CD4-positive, CD25-positive, alpha-beta regulatory T cell (primary cell): ENCODE results near the gene PTAFR. TPM values are rescaled to one million over a fixed set of nuclear protein-coding genes. Genes with fewer than 3 reads are reported as not detected.

Experiments used
- ATAC-seq, 2 donors: fragments of 150-1000 bp; cut with Tn5 transposase; one replicate each; pipeline ENCODE4 v1.10.0; 2021; ENCODE audit warnings: low read depth in 2 of 2, moderate number of reproducible peaks in 2 of 2, moderate library complexity in 1 of 2
- DNase-seq, 3 donors: peaks; one replicate each; pipeline versions ENCODE4 v3.0.0 to v3.0.0-alpha.2; 2012 to 2022; ENCODE audit warnings: mixed read lengths in 1 of 3
- H3K27ac ChIP-seq: one replicate; pipeline ENCODE4 v1.7.0; 2013; ENCODE audit warnings: mild to moderate bottlenecking, low read length; ENCODE audit not compliant: insufficient read depth, poor library complexity, severe bottlenecking
- H3K27me3 ChIP-seq: one replicate; pipeline ENCODE4 v1.7.0; 2013; ENCODE audit warnings: low read length; ENCODE audit not compliant: control insufficient read depth, insufficient read depth
- H3K36me3 ChIP-seq: one replicate; pipeline ENCODE4 v1.7.0; 2013; ENCODE audit warnings: mild to moderate bottlenecking, low read length, moderate library complexity; ENCODE audit not compliant: control insufficient read depth, insufficient read depth
- H3K4me1 ChIP-seq: 2 replicates; pipeline ENCODE4 v1.7.0; 2013; ENCODE audit warnings: mild to moderate bottlenecking, low read length; ENCODE audit not compliant: insufficient read depth, control insufficient read depth, poor library complexity, severe bottlenecking
- H3K4me3 ChIP-seq: one replicate; pipeline ENCODE4 v1.7.0; 2013; ENCODE audit warnings: low read depth, mild to moderate bottlenecking, low read length, moderate library complexity
- H3K9me3 ChIP-seq, 2 experiments: 1 replicate in 1 of 2; 2 replicates in 1 of 2; pipeline ENCODE4 v1.7.0; 2013; ENCODE audit warnings: low read length in 2 of 2, mild to moderate bottlenecking in 1 of 2, moderate library complexity in 1 of 2; ENCODE audit not compliant: control insufficient read depth in 2 of 2
- H3K27ac Mint-ChIP-seq, 3 donors: one replicate each; pipeline ENCODE4 v1.8.0; 2020 to 2022; ENCODE audit warnings: mild to moderate bottlenecking in 3 of 3, mixed read lengths in 3 of 3, moderate library complexity in 2 of 3
- H3K27me3 Mint-ChIP-seq: one replicate; pipeline ENCODE4 v1.8.0; 2022; ENCODE audit warnings: mild to moderate bottlenecking, mixed read lengths
- H3K36me3 Mint-ChIP-seq: one replicate; pipeline ENCODE4 v1.8.0; 2020; ENCODE audit warnings: mixed read lengths
- H3K4me1 Mint-ChIP-seq, 4 donors: one replicate each; pipeline ENCODE4 v1.8.0; 2020 to 2022; ENCODE audit warnings: mixed read lengths in 4 of 4, mild to moderate bottlenecking in 1 of 4
- H3K4me3 Mint-ChIP-seq, 4 donors: one replicate each; pipeline ENCODE4 v1.8.0; 2020 to 2022; ENCODE audit warnings: mild to moderate bottlenecking in 4 of 4, mixed read lengths in 4 of 4, moderate library complexity in 3 of 4
- H3K9me3 Mint-ChIP-seq, 7 donors: one replicate each; pipeline ENCODE4 v1.8.0; 2020 to 2022; ENCODE audit warnings: mixed read lengths in 7 of 7, mild to moderate bottlenecking in 3 of 7, moderate library complexity in 2 of 7
- polyA plus RNA-seq, 4 donors: library from polyadenylated mRNA; unstranded; fragments of 300-500 nt; fragmentation: Illumina TruSeq; gene quantifications; one replicate each; pipeline ENCODE4 v1.2.3, GENCODE V29; 2021
- total RNA-seq: library from RNA; stranded (reverse); gene quantifications from one replicate; pipeline ENCODE4 v1.2.3, GENCODE V29; 2022

PTAFR gene
- total and polyA plus RNA-seq, 5 donors from 2014 or later = 0.15 to 0.84 (median 0.50) TPM

DNA sequence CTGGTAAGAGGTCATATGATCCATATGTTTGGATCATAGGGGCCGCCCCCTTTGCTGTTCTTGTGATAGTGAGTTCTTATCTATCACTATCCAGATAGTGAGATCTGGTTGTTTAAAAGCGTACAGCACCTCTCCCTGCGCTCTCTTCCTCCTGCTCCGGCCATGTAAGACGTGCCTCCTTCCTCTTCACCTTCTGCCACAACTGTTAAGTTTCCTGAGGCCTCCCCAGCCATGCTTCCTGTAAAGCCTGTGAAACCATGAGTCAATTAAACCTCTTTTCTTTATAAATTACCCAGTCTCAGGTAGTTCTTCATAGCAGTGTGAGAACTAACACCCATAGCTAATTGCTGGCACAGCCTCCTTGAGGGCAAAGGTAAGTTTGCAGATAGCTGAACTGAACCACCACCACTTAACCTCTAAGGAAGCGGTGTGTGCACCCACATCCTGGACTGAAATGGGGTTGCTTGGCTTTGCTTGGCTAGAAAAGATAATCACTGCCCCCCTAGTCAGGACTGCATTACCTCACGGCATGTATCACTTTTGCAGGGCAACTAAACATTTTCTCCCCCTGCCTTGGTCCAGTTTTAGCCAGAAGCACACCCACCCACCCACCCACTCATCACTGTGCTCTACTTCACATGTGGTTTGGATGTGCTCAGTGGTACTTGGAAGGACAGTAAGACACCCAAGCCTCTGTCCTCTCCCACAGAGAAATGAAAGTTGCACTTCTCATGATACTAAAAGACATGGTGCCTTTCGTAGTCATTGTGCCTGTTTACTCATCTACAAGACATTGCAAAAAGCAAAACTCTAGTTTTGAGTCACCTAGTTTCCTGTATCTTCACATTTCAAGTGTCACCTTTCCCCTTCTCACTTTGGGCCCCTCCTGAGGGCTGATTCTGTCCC lies 23.1 kb upstream of the PTAFR start:
- Histone ChIP-seq H3K4me3 (peak overlapping the region; percentile 69), H3K27me3 (no peaks in the 10 kb centered on the region), H3K9me3 (peaks cover 0 to 2% of the 10 kb centered on the region in 2 experiments), H3K4me1 (peaks cover 33% of the 10 kb centered on the region), H3K27ac (peak overlapping the region; percentile 66), H3K36me3 (peaks cover 36% of the 10 kb centered on the region)
- Mint-ChIP-seq H3K27me3 (peaks cover 5% of the 10 kb centered on the region), H3K36me3 (peaks cover 45% of the 10 kb centered on the region), H3K27ac (peak overlapping the region; percentile 86 to 99 (median 93)), H3K4me1 (peaks cover 15 to 39% (median 33%) of the 10 kb centered on the region in 4 donors), H3K4me3 (peak overlapping the region; percentile 46 to 87 (median 83)), H3K9me3 (peaks cover 0 to 4% (median 3%) of the 10 kb centered on the region in 7 donors)
- ATAC-seq = peak; percentile 93 to 95
- peak; percentile 37 to 94 (median 82) for DNase-seq

DNA sequence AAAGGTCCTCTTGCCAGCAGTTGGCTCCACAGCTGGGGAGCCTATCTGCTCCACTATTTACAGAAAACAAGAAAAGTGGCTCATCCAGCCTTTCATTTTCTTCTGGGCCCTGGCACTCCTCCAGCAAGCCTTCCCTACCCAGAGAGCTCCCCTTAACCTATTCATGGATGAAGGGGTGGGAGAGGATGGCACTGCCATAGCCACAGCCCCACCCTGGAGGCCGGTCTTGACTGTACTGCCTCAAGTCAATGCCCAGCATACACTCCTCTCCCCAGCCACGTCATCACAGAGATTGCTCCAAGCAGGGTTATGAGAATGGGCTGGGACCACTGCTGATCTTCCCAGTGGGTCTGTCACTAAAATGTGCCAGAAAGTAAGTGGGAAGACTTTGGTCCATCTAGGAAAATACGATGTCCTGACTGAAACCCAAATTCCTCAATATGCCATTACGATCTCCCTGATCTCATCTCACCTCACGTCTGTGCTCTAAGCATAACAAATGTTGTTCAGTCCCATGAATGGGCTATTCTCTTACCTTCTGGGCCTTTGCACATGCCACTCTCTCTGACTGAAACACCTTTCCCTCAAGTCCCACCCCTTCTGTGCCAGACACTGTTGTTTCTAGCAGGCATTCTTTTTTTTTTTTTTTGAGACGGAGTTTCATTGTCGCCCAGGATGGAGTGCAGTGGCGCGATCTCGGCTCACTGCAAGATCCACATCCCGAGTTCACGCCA lies 21.4 kb upstream of the PTAFR start:
- Mint-ChIP-seq H3K27ac (peak overlapping the region in 2 of 3 donors; percentile 52 to 87), H3K36me3 (peaks cover 36% of the 10 kb centered on the region), H3K27me3 (peaks cover 5% of the 10 kb centered on the region), H3K4me3 (peak overlapping the region in 1 of 4 donors; percentile 68), H3K9me3 (peaks cover 0 to 4% (median 3%) of the 10 kb centered on the region in 7 donors), H3K4me1 (peaks cover 10 to 42% (median 34%) of the 10 kb centered on the region in 4 donors)
- no peaks in the 10 kb centered on the region for H3K27me3 ChIP-seq
- ATAC-seq = no peak
- no peak overlapping the region for H3K27ac ChIP-seq
- no peak overlapping the region for H3K4me3 ChIP-seq
- no peak for DNase-seq
- peaks cover 18% of the 10 kb centered on the region for H3K36me3 ChIP-seq
- peaks cover 0 to 2% of the 10 kb centered on the region in 2 experiments for H3K9me3 ChIP-seq
- peaks cover 33% of the 10 kb centered on the region for H3K4me1 ChIP-seq

DNA sequence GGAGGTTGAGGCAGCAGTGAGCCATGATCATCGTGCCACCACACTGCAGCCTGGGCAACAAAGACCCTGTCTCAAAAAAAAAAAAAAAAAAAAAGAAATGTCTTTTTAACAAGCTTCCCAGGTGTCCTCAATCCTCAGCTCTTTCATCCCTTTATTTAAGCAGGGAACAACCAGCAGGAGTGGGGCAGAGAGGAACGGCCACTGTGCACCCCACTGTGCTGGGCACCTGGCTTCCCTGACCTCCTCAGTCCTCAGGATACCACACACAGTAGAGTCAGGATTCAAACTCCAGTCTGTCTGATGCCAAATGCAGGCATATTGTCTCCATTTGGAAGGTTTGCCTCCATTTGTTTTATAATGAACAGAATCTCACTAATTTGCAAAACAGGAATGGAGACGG lies 19.8 kb upstream of the PTAFR start:
- Histone ChIP-seq H3K4me3 (no peak overlapping the region), H3K9me3 (peaks cover 0 to 2% of the 10 kb centered on the region in 2 experiments), H3K27ac (no peak overlapping the region), H3K4me1 (peaks cover 33% of the 10 kb centered on the region), H3K36me3 (peaks cover 14% of the 10 kb centered on the region), H3K27me3 (no peaks in the 10 kb centered on the region)
- no peak overlapping the region for H3K4me3 Mint-ChIP-seq
- no peak for ATAC-seq
- no peak overlapping the region for H3K27ac Mint-ChIP-seq
- H3K36me3 Mint-ChIP-seq = peaks cover 34% of the 10 kb centered on the region
- H3K4me1 Mint-ChIP-seq = peaks cover 10 to 43% (median 34%) of the 10 kb centered on the region in 4 donors
- peaks cover 5% of the 10 kb centered on the region for H3K27me3 Mint-ChIP-seq
- no peak for DNase-seq
- peaks cover 0 to 4% (median 3%) of the 10 kb centered on the region in 7 donors for H3K9me3 Mint-ChIP-seq

- Histone ChIP-seq H3K27me3 (no peaks in the 10 kb centered on the region), H3K9me3 (peaks cover 0 to 2% of the 10 kb centered on the region in 2 experiments), H3K4me1 (peaks cover 28% of the 10 kb centered on the region), H3K4me3 (no peak overlapping the region), H3K27ac (no peak overlapping the region), H3K36me3 (peaks cover 10% of the 10 kb centered on the region)
- Mint-ChIP-seq H3K36me3 (peaks cover 31% of the 10 kb centered on the region), H3K9me3 (peaks cover 0 to 4% (median 3%) of the 10 kb centered on the region in 7 donors), H3K4me1 (peaks cover 10 to 38% (median 28%) of the 10 kb centered on the region in 4 donors), H3K27me3 (peaks cover 9% of the 10 kb centered on the region), H3K27ac (no peak overlapping the region), H3K4me3 (no peak overlapping the region)
- ATAC-seq (no peak), DNase-seq (no peak)
These were observed 19.3 kb upstream of the PTAFR start for GRCh38 chr1:28195780-28196179.

GRCh38 chr1:28194326-28195035 lies 18.0 kb upstream of the PTAFR start:
- no peak overlapping the region for H3K4me3 Mint-ChIP-seq
- Histone ChIP-seq H3K9me3 (peaks cover 0 to 2% of the 10 kb centered on the region in 2 experiments), H3K4me1 (peaks cover 16% of the 10 kb centered on the region), H3K4me3 (no peak overlapping the region), H3K27ac (no peak overlapping the region), H3K27me3 (no peaks in the 10 kb centered on the region), H3K36me3 (peaks cover 5% of the 10 kb centered on the region)
- peaks cover 4 to 25% (median 19%) of the 10 kb centered on the region in 4 donors for H3K4me1 Mint-ChIP-seq
- no peak overlapping the region for H3K27ac Mint-ChIP-seq
- ATAC-seq (no peak), DNase-seq (no peak)
- H3K9me3 Mint-ChIP-seq = peaks cover 0 to 4% (median 2%) of the 10 kb centered on the region in 7 donors
- H3K27me3 Mint-ChIP-seq = peaks cover 9% of the 10 kb centered on the region
- H3K36me3 Mint-ChIP-seq = peaks cover 24% of the 10 kb centered on the region

- Mint-ChIP-seq H3K4me1 (peaks cover 0 to 18% (median 11%) of the 10 kb centered on the region in 4 donors), H3K4me3 (no peak overlapping the region), H3K36me3 (peaks cover 20% of the 10 kb centered on the region), H3K27me3 (peaks cover 9% of the 10 kb centered on the region), H3K9me3 (peaks cover 0 to 2% (median 0%) of the 10 kb centered on the region in 7 donors), H3K27ac (no peak overlapping the region)
- peaks cover 0 to under 1% of the 10 kb centered on the region in 2 experiments for H3K9me3 ChIP-seq
- no peak overlapping the region for H3K4me3 ChIP-seq
- H3K27me3 ChIP-seq = no peaks in the 10 kb centered on the region
- DNase-seq = no peak
- no peak overlapping the region for H3K27ac ChIP-seq
- H3K4me1 ChIP-seq = peaks cover 9% of the 10 kb centered on the region
- ATAC-seq = no peak
- peaks cover 1% of the 10 kb centered on the region for H3K36me3 ChIP-seq
These were observed 17.2 kb upstream of the PTAFR start for GRCh38 chr1:28193701-28194161.

GRCh38 chr1:28190996-28191645 lies 14.6 kb upstream of the PTAFR start:
- H3K9me3 ChIP-seq = no peaks in the 10 kb centered on the region
- Mint-ChIP-seq H3K9me3 (no peaks in the 10 kb centered on the region), H3K4me3 (no peak overlapping the region), H3K4me1 (peaks cover 0 to 7% (median 1%) of the 10 kb centered on the region in 4 donors), H3K27ac (no peak overlapping the region), H3K27me3 (peaks cover 5% of the 10 kb centered on the region), H3K36me3 (peaks cover 11% of the 10 kb centered on the region)
- no peak overlapping the region for H3K27ac ChIP-seq
- no peaks in the 10 kb centered on the region for H3K36me3 ChIP-seq
- H3K4me1 ChIP-seq = no peaks in the 10 kb centered on the region
- DNase-seq = no peak
- H3K4me3 ChIP-seq = no peak overlapping the region
- H3K27me3 ChIP-seq = no peaks in the 10 kb centered on the region
- ATAC-seq = no peak
